Measurements from ENCODE around the gene MAP1LC3B.

MAP1LC3B gene

GRCh38 chr16:87409781-87410180 lies 17.6 kb downstream of the MAP1LC3B start:
- no peak for DNase-seq (ENCODE audit: low read depth, low spot score)

GRCh38 chr16:87410530-87410929 lies 18.4 kb downstream of the MAP1LC3B start:
- DNase-seq (ENCODE audit: low read depth, low spot score) = no peak

- DNase-seq (ENCODE audit: low read depth, low spot score) = no peak
Observed at GRCh38 chr16:87410968-87411367, 18.8 kb downstream of the MAP1LC3B start.

- no peak for DNase-seq (ENCODE audit: low read depth, low spot score)
Observed at GRCh38 chr16:87411375-87412271, 19.5 kb downstream of the MAP1LC3B start.

GRCh38 chr16:87412371-87412995 lies 20.3 kb downstream of the MAP1LC3B start:
- no peak for DNase-seq (ENCODE audit: low read depth, low spot score)

- no peak for DNase-seq (ENCODE audit: low read depth, low spot score)
Observed at GRCh38 chr16:87412996-87413421, 20.9 kb downstream of the MAP1LC3B start.

- DNase-seq (ENCODE audit: low read depth, low spot score) = no peak
Observed at GRCh38 chr16:87414251-87414680, 22.1 kb downstream of the MAP1LC3B start.

- DNase-seq (ENCODE audit: low read depth, low spot score) = no peak
Observed at GRCh38 chr16:87415441-87415840, 23.3 kb downstream of the MAP1LC3B start.

GRCh38 chr16:87416826-87417527 lies 24.8 kb downstream of the MAP1LC3B start:
- DNase-seq (ENCODE audit: low read depth, low spot score) = no peak

GRCh38 chr16:87417528-87417910 lies 25.4 kb downstream of the MAP1LC3B start:
- DNase-seq (ENCODE audit: low read depth, low spot score) = no peak

- no peak for DNase-seq (ENCODE audit: low read depth, low spot score)
Observed at GRCh38 chr16:87418216-87418615, 26.1 kb downstream of the MAP1LC3B start.

GRCh38 chr16:87418644-87419043 lies 26.5 kb downstream of the MAP1LC3B start:
- DNase-seq (ENCODE audit: low read depth, low spot score) = no peak

GRCh38 chr16:87420026-87421002 lies 28.2 kb downstream of the MAP1LC3B start:
- no peak for DNase-seq (ENCODE audit: low read depth, low spot score)

- no peak for DNase-seq (ENCODE audit: low read depth, low spot score)
Observed at GRCh38 chr16:87421003-87421912, 29.1 kb downstream of the MAP1LC3B start.

- no peak for DNase-seq (ENCODE audit: low read depth, low spot score)
Observed at GRCh38 chr16:87422106-87422505, 30.0 kb downstream of the MAP1LC3B start.

- no peak for DNase-seq (ENCODE audit: low read depth, low spot score)
Observed at GRCh38 chr16:87423429-87423828, 31.3 kb downstream of the MAP1LC3B start.

GRCh38 chr16:87424266-87424665 lies 32.1 kb downstream of the MAP1LC3B start:
- DNase-seq (ENCODE audit: low read depth, low spot score) = no peak

GRCh38 chr16:87425941-87426340 lies 33.8 kb downstream of the MAP1LC3B start:
- no peak for DNase-seq (ENCODE audit: low read depth, low spot score)

- no peak for DNase-seq (ENCODE audit: low read depth, low spot score)
Observed at GRCh38 chr16:87426423-87427215, 34.5 kb downstream of the MAP1LC3B start.
